ENCODE results near the gene PDIA3.
"Not testable (repeated sequence)": the region's sequence is repeated elsewhere in the genome, so short reads cannot be mapped to it uniquely, and the experiment has no call there.

PDIA3 gene

GRCh38 chr15:43746245-43746902 lies at the start of gene PDIA3:
Gene PDIA3, plus strand, starts transcription at chr15:43746438. Its CDS starts 102 bp downstream, at chr15:43746540.
- DNase-seq, result peak; percentile 50

GRCh38 chr15:43702174-43702573 lies 44.1 kb upstream of the PDIA3 start:
- DNase-seq, result no peak

GRCh38 chr15:43702701-43703424 lies 43.4 kb upstream of the PDIA3 start:
- DNase-seq, result no peak

GRCh38 chr15:43710431-43711131 lies 35.7 kb upstream of the PDIA3 start:
- not testable (repeated sequence) for DNase-seq

GRCh38 chr15:43723151-43723550 lies 23.1 kb upstream of the PDIA3 start:
- no peak for DNase-seq

- DNase-seq, result not testable (repeated sequence)
Observed at GRCh38 chr15:43726306-43726705, 19.9 kb upstream of the PDIA3 start.

- DNase-seq, result not testable (repeated sequence)
Observed at GRCh38 chr15:43728053-43728725, 18.0 kb upstream of the PDIA3 start.

GRCh38 chr15:43735416-43735815 lies 10.8 kb upstream of the PDIA3 start:
- no peak for DNase-seq

- peak; percentile 12 for DNase-seq
Observed at GRCh38 chr15:43746903-43747309, 668 bp downstream of the PDIA3 start.

DNA sequence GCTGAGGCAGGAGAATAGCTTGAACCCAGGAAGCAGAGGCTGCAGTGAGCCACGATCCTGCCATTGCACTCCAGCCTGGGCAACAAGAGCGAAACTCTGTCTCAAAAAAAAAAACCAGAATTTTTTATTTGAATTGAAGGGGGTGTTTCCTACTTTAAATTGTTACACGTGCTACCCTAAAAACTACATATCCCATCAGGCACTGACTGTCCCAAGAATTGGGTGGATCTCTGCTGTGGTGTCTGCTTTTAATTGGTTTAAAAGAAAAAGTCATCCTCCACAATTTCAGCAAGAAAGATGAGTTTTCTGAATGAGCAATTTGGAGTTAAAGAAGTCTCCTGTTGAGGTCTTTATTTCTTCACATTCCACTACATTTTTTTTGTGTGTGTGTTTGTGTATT lies 2.1 kb downstream of the PDIA3 start:
- DNase-seq, result no peak

- DNase-seq, result no peak
Observed at GRCh38 chr15:43749690-43750345, 3.6 kb downstream of the PDIA3 start.

GRCh38 chr15:43751885-43752284 lies 5.6 kb downstream of the PDIA3 start:
- no peak for DNase-seq

GRCh38 chr15:43762824-43763223 lies 16.6 kb downstream of the PDIA3 start:
- DNase-seq, result no peak

- no peak for DNase-seq
Observed at GRCh38 chr15:43763819-43764446, 17.7 kb downstream of the PDIA3 start.

DNA sequence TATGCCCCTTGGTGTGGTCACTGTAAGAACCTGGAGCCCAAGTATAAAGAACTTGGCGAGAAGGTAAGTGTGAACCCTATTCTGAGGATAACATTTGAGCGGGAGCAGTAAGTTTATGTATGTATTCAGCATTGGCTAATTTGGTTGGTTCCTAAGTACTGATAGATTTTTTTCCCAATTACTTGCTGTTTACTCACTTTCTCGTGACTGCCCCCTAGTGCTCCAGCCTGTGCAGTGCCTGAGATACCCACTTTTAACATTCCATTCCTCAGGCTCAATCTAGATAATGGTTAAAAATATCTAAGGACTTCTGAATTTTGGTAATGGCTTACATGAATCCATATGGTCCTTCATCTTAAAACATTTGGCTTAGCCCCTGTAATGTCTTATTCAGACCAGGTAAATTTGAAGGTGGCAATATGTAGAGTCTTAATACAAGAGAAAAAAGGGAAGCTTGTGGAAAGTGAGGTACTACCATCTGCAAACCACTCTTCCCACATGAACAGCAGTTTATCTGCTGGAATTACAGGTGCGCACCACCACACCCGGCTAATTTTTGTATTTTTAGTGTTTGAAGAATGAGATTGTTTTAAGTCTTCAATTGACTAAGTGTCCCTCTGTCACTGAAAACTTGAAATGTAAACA lies 23.5 kb downstream of the PDIA3 start:
- no peak for DNase-seq

DNA sequence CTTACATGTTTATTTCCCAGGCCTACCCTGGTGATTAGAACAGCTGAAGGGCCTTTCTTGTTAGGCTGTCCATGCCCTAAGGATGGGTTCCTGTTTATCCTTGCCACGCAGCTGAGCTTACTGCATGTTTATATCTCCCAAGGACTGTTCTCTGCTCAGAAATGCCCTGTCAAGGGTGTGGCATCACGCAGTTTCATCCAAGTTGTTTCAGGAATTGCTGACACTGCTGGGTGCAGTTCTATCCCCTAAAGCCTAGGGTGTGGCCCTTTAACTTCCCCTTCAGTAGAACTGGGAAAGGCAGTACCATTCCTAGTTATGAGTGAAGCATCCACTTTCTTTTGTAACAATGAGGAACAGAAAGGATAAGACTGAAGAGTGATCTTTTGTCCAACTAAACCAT lies 25.6 kb downstream of the PDIA3 start:
- DNase-seq, result no peak

DNA sequence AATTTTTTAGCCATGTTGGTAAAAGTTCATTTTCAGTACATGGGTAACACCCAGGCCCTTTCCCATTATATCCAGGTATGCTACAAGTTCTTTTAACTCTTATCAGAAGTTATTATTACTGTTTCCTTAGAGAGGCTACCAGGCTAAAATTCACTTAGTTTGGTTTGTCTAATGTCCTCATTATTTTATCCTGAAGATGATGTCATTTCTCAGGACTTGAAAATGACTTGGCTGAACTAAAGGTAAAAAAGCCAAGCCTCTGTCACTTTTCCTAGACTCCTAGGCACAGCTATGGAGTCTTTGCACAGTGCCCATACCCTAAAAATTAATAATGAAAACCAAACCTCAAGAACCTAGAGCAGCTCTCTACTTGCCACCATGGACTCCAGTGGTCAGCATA lies 26.4 kb downstream of the PDIA3 start:
- DNase-seq, result no peak

DNA sequence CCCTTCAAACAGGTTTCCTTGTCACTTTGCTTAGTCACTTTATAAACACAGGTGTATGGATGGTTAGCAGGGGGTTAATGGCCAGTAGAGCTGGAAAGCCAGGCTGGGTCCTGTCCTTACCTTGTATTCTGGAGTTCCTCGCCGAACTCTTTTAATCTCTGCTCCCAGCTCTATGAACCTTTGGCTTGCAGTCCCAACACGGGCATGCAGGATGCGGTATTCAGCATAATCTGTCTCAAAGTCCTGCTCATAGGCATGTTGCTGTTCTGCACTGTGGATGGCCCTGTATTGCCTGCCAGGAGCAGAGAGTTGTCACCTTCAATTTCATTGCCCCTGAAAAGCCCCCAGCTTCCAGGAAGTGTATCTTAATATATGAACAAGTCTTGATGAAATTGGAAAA lies 27.8 kb downstream of the PDIA3 start:
- DNase-seq, result no peak

GRCh38 chr15:43775411-43775965 lies 29.2 kb downstream of the PDIA3 start:
- peak; percentile 32 for DNase-seq

DNA sequence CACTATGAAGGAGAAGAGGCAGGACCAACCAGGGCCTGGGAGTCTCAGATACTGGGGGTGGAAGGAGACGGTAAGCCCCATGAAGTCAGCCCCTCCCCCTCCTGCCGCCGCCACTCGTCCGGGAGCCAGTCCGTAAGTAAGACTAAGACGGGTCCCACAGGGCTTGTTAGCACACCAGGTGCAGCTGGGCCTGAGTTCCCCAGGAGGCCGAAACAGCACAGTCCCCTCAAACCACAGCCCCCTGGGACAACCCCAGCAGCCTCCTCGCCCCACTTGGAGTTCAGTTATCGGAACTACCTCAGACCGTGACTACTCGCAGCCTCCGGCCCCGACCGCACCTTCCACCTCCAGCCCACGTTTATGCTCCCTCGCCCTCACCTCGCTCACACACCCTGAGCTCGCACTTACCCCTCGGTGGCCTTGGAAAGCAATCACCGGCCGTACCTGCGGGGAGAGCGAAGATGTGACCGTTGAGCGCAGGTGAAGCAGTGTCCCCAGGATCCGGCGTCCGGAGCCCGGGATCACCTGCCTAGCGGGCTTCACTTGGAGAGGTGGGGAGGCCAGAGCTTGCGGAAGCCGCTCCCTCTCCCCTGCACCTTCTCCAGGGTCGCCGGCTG lies 30.0 kb downstream of the PDIA3 start:
- peak; percentile 37 for DNase-seq

GRCh38 chr15:43776718-43777266 lies 30.6 kb downstream of the PDIA3 start, which contains the start of gene ELL3:
Gene ELL3, minus strand, starts transcription at chr15:43776966. Its CDS starts 65 bp downstream, at chr15:43776901.
- DNase-seq, result peak; percentile 65
